A549 treated with AZD2906 at 1 μM for 4 hours (cell line): ENCODE measurements around the gene FBXW8. TPM values are rescaled to one million over a fixed set of nuclear protein-coding genes. Genes with fewer than 3 reads are reported as not detected.

Experiments used
- total RNA-seq: library from RNA; stranded (reverse); fragments of 200-300 nt; extraction: Qiagen RNA extraction; gene quantifications from 5 replicates; pipeline ENCODE4 v1.2.3, GENCODE V29; 2022

Gene FBXW8, protein sequence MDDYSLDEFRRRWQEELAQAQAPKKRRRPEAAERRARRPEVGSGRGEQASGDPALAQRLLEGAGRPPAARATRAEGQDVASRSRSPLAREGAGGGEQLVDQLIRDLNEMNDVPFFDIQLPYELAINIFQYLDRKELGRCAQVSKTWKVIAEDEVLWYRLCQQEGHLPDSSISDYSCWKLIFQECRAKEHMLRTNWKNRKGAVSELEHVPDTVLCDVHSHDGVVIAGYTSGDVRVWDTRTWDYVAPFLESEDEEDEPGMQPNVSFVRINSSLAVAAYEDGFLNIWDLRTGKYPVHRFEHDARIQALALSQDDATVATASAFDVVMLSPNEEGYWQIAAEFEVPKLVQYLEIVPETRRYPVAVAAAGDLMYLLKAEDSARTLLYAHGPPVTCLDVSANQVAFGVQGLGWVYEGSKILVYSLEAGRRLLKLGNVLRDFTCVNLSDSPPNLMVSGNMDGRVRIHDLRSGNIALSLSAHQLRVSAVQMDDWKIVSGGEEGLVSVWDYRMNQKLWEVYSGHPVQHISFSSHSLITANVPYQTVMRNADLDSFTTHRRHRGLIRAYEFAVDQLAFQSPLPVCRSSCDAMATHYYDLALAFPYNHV
- 5.2 to 6.4 TPM (median 6.3 TPM) in 5 replicates for total RNA-seq

DNA sequence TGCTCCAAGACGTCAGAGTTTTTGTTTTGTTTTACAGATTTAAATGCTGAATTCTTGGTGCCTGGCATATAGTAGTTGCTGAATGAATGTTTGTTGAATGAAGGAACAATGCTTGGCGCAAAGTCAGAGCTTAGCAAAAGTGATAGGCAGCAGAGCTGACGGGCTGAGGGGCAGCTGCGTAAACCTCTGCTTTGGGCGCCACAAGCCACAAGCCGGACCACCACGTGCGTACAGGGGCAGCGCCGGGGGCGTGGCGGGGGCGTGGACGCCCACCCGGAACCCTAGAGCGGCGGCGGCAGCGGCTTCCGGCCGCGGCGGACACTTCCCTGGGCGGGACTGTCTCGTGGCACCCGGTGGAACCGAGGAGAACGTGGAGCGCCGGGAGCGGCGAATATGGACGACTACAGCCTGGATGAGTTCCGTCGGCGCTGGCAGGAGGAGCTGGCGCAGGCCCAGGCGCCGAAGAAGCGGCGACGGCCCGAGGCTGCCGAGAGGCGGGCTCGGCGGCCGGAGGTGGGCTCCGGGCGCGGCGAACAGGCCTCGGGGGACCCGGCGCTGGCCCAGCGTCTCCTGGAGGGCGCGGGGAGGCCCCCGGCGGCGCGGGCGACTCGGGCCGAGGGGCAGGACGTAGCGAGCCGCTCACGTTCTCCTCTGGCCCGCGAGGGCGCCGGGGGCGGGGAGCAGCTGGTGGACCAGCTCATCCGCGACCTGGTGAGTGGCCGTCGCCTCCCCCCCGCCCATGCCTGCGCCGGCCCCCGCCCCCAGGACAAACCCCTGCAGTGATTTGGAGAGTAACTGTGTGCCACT, at the start of gene FBXW8:
Gene FBXW8, plus strand, starts transcription at position 306 of the 807 bp plus-strand sequence. Its CDS starts 88 bp downstream, at position 394.

DNA sequence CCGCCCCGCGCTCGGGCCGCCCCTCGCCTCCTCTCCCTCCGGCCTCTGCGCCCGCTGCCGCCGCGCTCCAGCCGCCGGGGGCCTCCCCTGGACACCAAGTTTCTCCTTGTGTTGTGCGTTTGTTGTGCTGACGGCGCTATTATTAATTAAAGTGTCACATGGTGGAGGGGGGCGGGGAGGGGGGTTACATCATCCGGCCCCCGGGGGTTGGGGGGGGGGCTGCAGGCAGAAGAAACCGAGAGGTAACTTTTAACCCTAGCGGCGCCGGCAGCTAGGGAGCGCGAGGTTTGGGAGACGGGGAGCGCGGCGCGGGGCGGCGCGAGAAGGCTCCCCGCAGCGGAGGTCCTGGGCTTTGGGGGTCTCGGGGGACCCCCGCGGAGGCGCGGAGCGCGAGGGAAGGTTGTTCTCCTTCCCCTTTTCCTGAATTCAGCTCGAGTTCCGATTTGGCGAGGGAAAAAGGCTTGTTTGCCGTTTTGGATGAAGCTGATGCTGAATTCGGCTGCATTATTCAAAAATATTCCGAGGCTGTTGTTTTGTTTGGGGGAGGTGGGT, 29.3 kb upstream of the FBXW8 start, which contains the start of gene HRK:
Gene HRK, minus strand, starts transcription at position 117 of the 552 bp plus-strand sequence. CDS start 134 bp downstream, outside the sequence.

Other genes starting within 250 kb of the FBXW8 start
- 16.4 to 28.0 TPM (median 26.4 TPM) in 5 replicates for gene SPRING1, start 172.9 kb upstream of the FBXW8 start, total RNA-seq
- gene RNFT2, start 172.6 kb upstream of the FBXW8 start, total RNA-seq, result 1.5 to 2.7 TPM (median 2.0 TPM) in 5 replicates
- 1.4 to 2.1 TPM (median 1.8 TPM) in 5 replicates for gene HRK, start 29.5 kb upstream of the FBXW8 start, total RNA-seq
- 106 to 153 TPM (median 141 TPM) in 5 replicates for gene TESC, start 188.5 kb downstream of the FBXW8 start, total RNA-seq